Panc1 (cell line): ENCODE results near the gene EYA2. TPM values are rescaled to one million over a fixed set of nuclear protein-coding genes. Genes with fewer than 3 reads are reported as not detected.

Experiments used
- ATAC-seq: fragments of 200-7000 bp; cut with Tn5 transposase; 2 replicates; pipeline ENCODE4 v1.9.1; 2020; ENCODE audit warnings: mild to moderate bottlenecking, moderate library complexity
- BruUV-seq: library from RNA; stranded (reverse); fragments of 400-500 nt; replicated peaks from 2 replicates; lab custom pipeline; 2021; lab: Mats Ljungman, UMichigan
- CTCF ChIA-PET: fragments of 300-600 bp; sonication (Branson Sonifier 250); formaldehyde crosslinking; loops from one replicate; lab custom pipeline; 2022; ENCODE audit warnings: antibody characterized with exemption; lab: Charles Lee
- POLR2A ChIA-PET: fragments of 300-600 bp; sonication (Branson Sonifier 250); formaldehyde crosslinking; loops from one replicate; lab custom pipeline; 2022; ENCODE audit warnings: antibody characterized with exemption; lab: Charles Lee
- DNase-seq: peaks from one replicate; pipeline ENCODE4 v3.0.0-alpha.2; 2010; ENCODE audit warnings: low read depth, low spot score
- H3K27ac ChIP-seq: 2 replicates; pipeline ENCODE4 v1.5.1; 2011; ENCODE audit warnings: mild to moderate bottlenecking, low read length, inconsistent platforms
- H3K27me3 ChIP-seq: fragments of 200-500 bp; sonication (Bioruptor generic); 2 replicates; pipeline ENCODE4 v1.6.0; 2014; ENCODE audit warnings: low read length, inconsistent platforms; ENCODE audit not compliant: control insufficient read depth, insufficient read depth
- H3K36me3 ChIP-seq: fragments of 200-500 bp; sonication (Bioruptor generic); 2 replicates; pipeline ENCODE4 v1.5.1; 2014; ENCODE audit warnings: inconsistent platforms, mild to moderate bottlenecking, low read length, moderate library complexity; ENCODE audit not compliant: control insufficient read depth, insufficient read depth
- H3K4me1 ChIP-seq: 2 replicates; pipeline ENCODE4 v1.5.1; 2011; ENCODE audit warnings: inconsistent platforms, mild to moderate bottlenecking, low read length, moderate library complexity; ENCODE audit not compliant: control insufficient read depth, insufficient read depth
- H3K4me3 ChIP-seq, 2 experiments: 2 replicates each; pipeline ENCODE4 v1.5.1; 2011 to 2012; ENCODE audit warnings: low read depth in 2 of 2, low read length in 2 of 2, mild to moderate bottlenecking in 2 of 2, inconsistent platforms in 1 of 2, moderate library complexity in 1 of 2
- H3K9me3 ChIP-seq: fragments of 200-500 bp; sonication (Bioruptor generic); 2 replicates; pipeline ENCODE4 v1.5.1; 2014; ENCODE audit warnings: low read depth, mild to moderate bottlenecking, inconsistent platforms, low read length, moderate library complexity; ENCODE audit not compliant: control insufficient read depth, insufficient read depth
- POLR2AphosphoS5 ChIP-seq: IDR thresholded peaks from 2 replicates; pipeline ENCODE4 v1.6.1; 2012; ENCODE audit warnings: mild to moderate bottlenecking, low read depth, low read length, moderate library complexity
- SIN3A ChIP-seq: IDR thresholded peaks from 2 replicates; pipeline ENCODE4 v1.6.1; 2012; ENCODE audit warnings: low read depth, mild to moderate bottlenecking, low read length, moderate library complexity, borderline replicate concordance; ENCODE audit not compliant: insufficient read depth
- TCF7L2 ChIP-seq: IDR thresholded peaks from 2 replicates; pipeline ENCODE4 v1.6.1; 2011; ENCODE audit warnings: mild to moderate bottlenecking, low read depth, low read length, inconsistent platforms
- in situ Hi-C: cut with HindIII; loops from 2 replicates; pipeline ENCODE4 v1.10.0; 2016; ENCODE audit warnings: low sequenced_read_pairs, low pct_unique_long_range_greater_than_20kb
- intact Hi-C: fragments of 100-400 bp; cut with micrococcal nuclease; formaldehyde crosslinking; loops from one replicate; pipeline ENCODE4 v1.10.0; 2022; ENCODE audit not compliant: unreplicated experiment
- total RNA-seq: library from RNA; stranded (reverse); gene quantifications from one replicate; pipeline ENCODE4 v1.2.1, GENCODE V29; 2021; ENCODE audit not compliant: unreplicated experiment
- TF ChIP-seq, protein P1 (sequence below): fragments of 450-650 bp; IDR thresholded peaks from 2 replicates; pipeline ENCODE4 v1.5.1; 2017; ENCODE audit warnings: mild to moderate bottlenecking
- TF ChIP-seq, protein P2 (sequence below), 2 experiments: IDR thresholded peaks; 2 replicates each; pipeline ENCODE4 v1.6.1; 2011 to 2012; ENCODE audit warnings: low read depth in 2 of 2, control low read depth in 1 of 2, low read length in 1 of 2, mild to moderate bottlenecking in 1 of 2, moderate library complexity in 1 of 2; ENCODE audit not compliant: insufficient read depth in 1 of 2

The EYA2 gene
- total RNA-seq, 1 experiment from 2014 or later: 1.9 TPM

GRCh38 chr20:46852313-46852712 is 42.3 kb upstream of the EYA2 start:
- no peaks in the 10 kb centered on the region for H3K36me3 ChIP-seq
- H3K27me3 ChIP-seq: no peaks in the 10 kb centered on the region
- in situ Hi-C loops: no loop called here
- DNase-seq: no peak
- no peaks in the 10 kb centered on the region for H3K9me3 ChIP-seq
- no peak for ATAC-seq
- no TSS peak for BruUV-seq
- TF ChIP-seq, protein P1, sequence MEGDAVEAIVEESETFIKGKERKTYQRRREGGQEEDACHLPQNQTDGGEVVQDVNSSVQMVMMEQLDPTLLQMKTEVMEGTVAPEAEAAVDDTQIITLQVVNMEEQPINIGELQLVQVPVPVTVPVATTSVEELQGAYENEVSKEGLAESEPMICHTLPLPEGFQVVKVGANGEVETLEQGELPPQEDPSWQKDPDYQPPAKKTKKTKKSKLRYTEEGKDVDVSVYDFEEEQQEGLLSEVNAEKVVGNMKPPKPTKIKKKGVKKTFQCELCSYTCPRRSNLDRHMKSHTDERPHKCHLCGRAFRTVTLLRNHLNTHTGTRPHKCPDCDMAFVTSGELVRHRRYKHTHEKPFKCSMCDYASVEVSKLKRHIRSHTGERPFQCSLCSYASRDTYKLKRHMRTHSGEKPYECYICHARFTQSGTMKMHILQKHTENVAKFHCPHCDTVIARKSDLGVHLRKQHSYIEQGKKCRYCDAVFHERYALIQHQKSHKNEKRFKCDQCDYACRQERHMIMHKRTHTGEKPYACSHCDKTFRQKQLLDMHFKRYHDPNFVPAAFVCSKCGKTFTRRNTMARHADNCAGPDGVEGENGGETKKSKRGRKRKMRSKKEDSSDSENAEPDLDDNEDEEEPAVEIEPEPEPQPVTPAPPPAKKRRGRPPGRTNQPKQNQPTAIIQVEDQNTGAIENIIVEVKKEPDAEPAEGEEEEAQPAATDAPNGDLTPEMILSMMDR: no peak
- TF ChIP-seq POLR2AphosphoS5 (no peak), SIN3A (no peak), TCF7L2 (no peak)
- TF ChIP-seq, protein P2, sequence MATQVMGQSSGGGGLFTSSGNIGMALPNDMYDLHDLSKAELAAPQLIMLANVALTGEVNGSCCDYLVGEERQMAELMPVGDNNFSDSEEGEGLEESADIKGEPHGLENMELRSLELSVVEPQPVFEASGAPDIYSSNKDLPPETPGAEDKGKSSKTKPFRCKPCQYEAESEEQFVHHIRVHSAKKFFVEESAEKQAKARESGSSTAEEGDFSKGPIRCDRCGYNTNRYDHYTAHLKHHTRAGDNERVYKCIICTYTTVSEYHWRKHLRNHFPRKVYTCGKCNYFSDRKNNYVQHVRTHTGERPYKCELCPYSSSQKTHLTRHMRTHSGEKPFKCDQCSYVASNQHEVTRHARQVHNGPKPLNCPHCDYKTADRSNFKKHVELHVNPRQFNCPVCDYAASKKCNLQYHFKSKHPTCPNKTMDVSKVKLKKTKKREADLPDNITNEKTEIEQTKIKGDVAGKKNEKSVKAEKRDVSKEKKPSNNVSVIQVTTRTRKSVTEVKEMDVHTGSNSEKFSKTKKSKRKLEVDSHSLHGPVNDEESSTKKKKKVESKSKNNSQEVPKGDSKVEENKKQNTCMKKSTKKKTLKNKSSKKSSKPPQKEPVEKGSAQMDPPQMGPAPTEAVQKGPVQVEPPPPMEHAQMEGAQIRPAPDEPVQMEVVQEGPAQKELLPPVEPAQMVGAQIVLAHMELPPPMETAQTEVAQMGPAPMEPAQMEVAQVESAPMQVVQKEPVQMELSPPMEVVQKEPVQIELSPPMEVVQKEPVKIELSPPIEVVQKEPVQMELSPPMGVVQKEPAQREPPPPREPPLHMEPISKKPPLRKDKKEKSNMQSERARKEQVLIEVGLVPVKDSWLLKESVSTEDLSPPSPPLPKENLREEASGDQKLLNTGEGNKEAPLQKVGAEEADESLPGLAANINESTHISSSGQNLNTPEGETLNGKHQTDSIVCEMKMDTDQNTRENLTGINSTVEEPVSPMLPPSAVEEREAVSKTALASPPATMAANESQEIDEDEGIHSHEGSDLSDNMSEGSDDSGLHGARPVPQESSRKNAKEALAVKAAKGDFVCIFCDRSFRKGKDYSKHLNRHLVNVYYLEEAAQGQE (IDR thresholded peaks at IDR 0.05; ENCODE audit: insufficient read depth in 1 of 2, low read depth in 2 of 2, low read length in 1 of 2): no peak
- H3K27ac ChIP-seq: no peak overlapping the region
- CTCF ChIA-PET: no interaction called here
- intact Hi-C loops: no loop called here
- H3K4me1 ChIP-seq: no peaks in the 10 kb centered on the region
- POLR2A ChIA-PET: no interaction called here
- H3K4me3 ChIP-seq: no peak overlapping the region

- ATAC-seq: no peak
- H3K9me3 ChIP-seq: no peaks in the 10 kb centered on the region
- H3K27ac ChIP-seq: no peak overlapping the region
- H3K4me3 ChIP-seq: no peak overlapping the region
- in situ Hi-C loops (no loop called here), intact Hi-C loops (no loop called here)
- POLR2A ChIA-PET: no interaction called here
- no peaks in the 10 kb centered on the region for H3K27me3 ChIP-seq
- DNase-seq: no peak
- CTCF ChIA-PET: no interaction called here
- no TSS peak for BruUV-seq
- H3K36me3 ChIP-seq: no peaks in the 10 kb centered on the region
- TF ChIP-seq TCF7L2 (no peak), SIN3A (no peak), POLR2AphosphoS5 (no peak)
- TF ChIP-seq, protein P2 (IDR thresholded peaks at IDR 0.05; ENCODE audit: insufficient read depth in 1 of 2, low read depth in 2 of 2, low read length in 1 of 2): no peak
- TF ChIP-seq, protein P1: no peak
- H3K4me1 ChIP-seq: no peaks in the 10 kb centered on the region
These were observed 40.7 kb upstream of the EYA2 start for GRCh38 chr20:46853926-46854325.
